ENCODE results near the gene IGIP.

The IGIP gene

GRCh38 chr5:140130949-140131733 lies 5.4 kb downstream of the IGIP start:
- Histone ChIP-seq H3K27ac (ENCODE audit: low read depth, low read length) (no peak overlapping the region), H3K56ac (ENCODE audit: low read length) (no peak overlapping the region), H2BK120ac (ENCODE audit: low read depth, low read length) (no peak overlapping the region), H3K23ac (ENCODE audit: low read length) (peak overlapping the region; percentile 74), H2AK5ac (ENCODE audit: low read length) (no peak overlapping the region), H2BK5ac (ENCODE audit: low read length) (no peak overlapping the region), H4K5ac (ENCODE audit: low read length) (no peak overlapping the region), H2BK15ac (replicated peaks; ENCODE audit: low read depth) (no peak overlapping the region), H3K4me1 (ENCODE audit: control insufficient read depth, low read depth, low read length) (peaks cover 6% of the 10 kb centered on the region), H3K27me3 (ENCODE audit: insufficient read depth, low read length, poor library complexity) (no peaks in the 10 kb centered on the region), H3K36me3 (ENCODE audit: control insufficient read depth, insufficient read depth, low read length) (no peaks in the 10 kb centered on the region), H4K8ac (ENCODE audit: low read depth, low read length) (no peak overlapping the region), H3K9ac (ENCODE audit: low read length) (no peak overlapping the region), H3K4ac (ENCODE audit: low read depth, low read length) (no peak overlapping the region), H3K79me1 (ENCODE audit: low read length) (no peaks in the 10 kb centered on the region), H3K4me3 (ENCODE audit: low read length) (no peak overlapping the region), H3K18ac (ENCODE audit: low read length) (no peak overlapping the region), H3K4me2 (ENCODE audit: low read length) (no peak overlapping the region), H3K79me2 (ENCODE audit: control insufficient read depth, insufficient read depth, low read length) (no peaks in the 10 kb centered on the region)
- WGBS (ENCODE audit: extremely low coverage, insufficient coverage, low lambda C conversion rate), result no CpG with 5 or more reads among the region's 5 CpGs
- DNase-seq, result no peak

- no peak for DNase-seq
- H2AK5ac ChIP-seq (ENCODE audit: low read length), result no peak overlapping the region
- no peaks in the 10 kb centered on the region for H3K27me3 ChIP-seq (ENCODE audit: insufficient read depth, low read length, poor library complexity)
- no peaks in the 10 kb centered on the region for H3K79me1 ChIP-seq (ENCODE audit: low read length)
- WGBS (ENCODE audit: extremely low coverage, insufficient coverage, low lambda C conversion rate), result no CpG with 5 or more reads among the region's 3 CpGs
- no peak overlapping the region for H4K8ac ChIP-seq (ENCODE audit: low read depth, low read length)
- no peak overlapping the region for H3K27ac ChIP-seq (ENCODE audit: low read depth, low read length)
- H3K9ac ChIP-seq (ENCODE audit: low read length), result no peak overlapping the region
- no peak overlapping the region for H3K4me2 ChIP-seq (ENCODE audit: low read length)
- H3K4ac ChIP-seq (ENCODE audit: low read depth, low read length), result no peak overlapping the region
- H3K56ac ChIP-seq (ENCODE audit: low read length), result no peak overlapping the region
- H2BK120ac ChIP-seq (ENCODE audit: low read depth, low read length), result no peak overlapping the region
- H3K18ac ChIP-seq (ENCODE audit: low read length), result no peak overlapping the region
- H3K23ac ChIP-seq (ENCODE audit: low read length), result no peak overlapping the region
- no peak overlapping the region for H4K5ac ChIP-seq (ENCODE audit: low read length)
- H3K4me3 ChIP-seq (ENCODE audit: low read length), result no peak overlapping the region
- H2BK15ac ChIP-seq (replicated peaks; ENCODE audit: low read depth), result no peak overlapping the region
- no peak overlapping the region for H2BK5ac ChIP-seq (ENCODE audit: low read length)
- H3K79me2 ChIP-seq (ENCODE audit: control insufficient read depth, insufficient read depth, low read length), result no peaks in the 10 kb centered on the region
- peaks cover 6% of the 10 kb centered on the region for H3K4me1 ChIP-seq (ENCODE audit: control insufficient read depth, low read depth, low read length)
- H3K36me3 ChIP-seq (ENCODE audit: control insufficient read depth, insufficient read depth, low read length), result no peaks in the 10 kb centered on the region
These were observed 6.3 kb downstream of the IGIP start for GRCh38 chr5:140131967-140132409.

GRCh38 chr5:140133514-140134167 lies 7.9 kb downstream of the IGIP start:
- peaks cover 6% of the 10 kb centered on the region for H3K4me1 ChIP-seq (ENCODE audit: control insufficient read depth, low read depth, low read length)
- no peak overlapping the region for H2BK120ac ChIP-seq (ENCODE audit: low read depth, low read length)
- WGBS (ENCODE audit: extremely low coverage, insufficient coverage, low lambda C conversion rate), result no CpG with 5 or more reads among the region's 4 CpGs
- no peak overlapping the region for H3K27ac ChIP-seq (ENCODE audit: low read depth, low read length)
- H2BK5ac ChIP-seq (ENCODE audit: low read length), result no peak overlapping the region
- H4K8ac ChIP-seq (ENCODE audit: low read depth, low read length), result no peak overlapping the region
- no peaks in the 10 kb centered on the region for H3K36me3 ChIP-seq (ENCODE audit: control insufficient read depth, insufficient read depth, low read length)
- DNase-seq, result no peak
- H3K4ac ChIP-seq (ENCODE audit: low read depth, low read length), result no peak overlapping the region
- no peaks in the 10 kb centered on the region for H3K27me3 ChIP-seq (ENCODE audit: insufficient read depth, low read length, poor library complexity)
- no peaks in the 10 kb centered on the region for H3K79me1 ChIP-seq (ENCODE audit: low read length)
- no peak overlapping the region for H3K23ac ChIP-seq (ENCODE audit: low read length)
- no peak overlapping the region for H4K5ac ChIP-seq (ENCODE audit: low read length)
- H3K56ac ChIP-seq (ENCODE audit: low read length), result no peak overlapping the region
- no peak overlapping the region for H2AK5ac ChIP-seq (ENCODE audit: low read length)
- H3K4me2 ChIP-seq (ENCODE audit: low read length), result no peak overlapping the region
- H3K9ac ChIP-seq (ENCODE audit: low read length), result no peak overlapping the region
- no peak overlapping the region for H2BK15ac ChIP-seq (replicated peaks; ENCODE audit: low read depth)
- H3K4me3 ChIP-seq (ENCODE audit: low read length), result no peak overlapping the region
- H3K79me2 ChIP-seq (ENCODE audit: control insufficient read depth, insufficient read depth, low read length), result no peaks in the 10 kb centered on the region
- no peak overlapping the region for H3K18ac ChIP-seq (ENCODE audit: low read length)

DNA sequence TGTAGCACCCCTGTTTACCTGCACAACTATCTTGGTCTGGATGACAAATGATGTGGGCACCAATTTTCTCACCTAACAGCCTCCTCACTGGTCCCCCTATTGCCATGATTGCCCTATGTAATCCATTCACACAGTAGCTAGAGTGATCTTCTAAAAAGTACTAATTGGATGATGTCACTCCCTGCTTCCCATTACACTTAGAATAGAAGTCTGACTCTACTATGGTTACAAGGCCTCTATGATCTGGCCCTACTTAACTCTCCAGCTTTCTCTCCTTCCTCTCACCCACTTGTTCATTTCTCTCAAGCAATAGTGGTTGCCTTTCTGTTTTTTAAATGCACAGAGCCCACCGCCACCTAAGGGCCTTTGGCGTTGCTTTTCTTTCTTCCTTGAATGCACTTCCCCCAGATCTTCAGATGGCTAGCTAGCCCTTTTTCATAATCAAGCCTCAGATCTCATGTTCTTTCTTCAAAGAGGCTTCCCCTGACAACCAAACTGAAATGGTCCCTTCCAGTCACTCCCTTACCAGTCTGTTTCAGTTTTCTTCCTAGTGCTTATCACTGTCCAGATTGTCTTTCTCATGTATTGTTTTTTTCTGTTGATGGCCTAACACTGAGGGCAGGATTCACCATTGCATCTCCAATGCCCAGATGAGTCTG lies 8.7 kb downstream of the IGIP start:
- H3K18ac ChIP-seq (ENCODE audit: low read length), result no peak overlapping the region
- WGBS (ENCODE audit: extremely low coverage, insufficient coverage, low lambda C conversion rate), result no CpG with 5 or more reads among the region's 2 CpGs
- H3K36me3 ChIP-seq (ENCODE audit: control insufficient read depth, insufficient read depth, low read length), result no peaks in the 10 kb centered on the region
- no peak overlapping the region for H2BK120ac ChIP-seq (ENCODE audit: low read depth, low read length)
- no peak overlapping the region for H2AK5ac ChIP-seq (ENCODE audit: low read length)
- no peak overlapping the region for H3K4me2 ChIP-seq (ENCODE audit: low read length)
- no peak overlapping the region for H3K4ac ChIP-seq (ENCODE audit: low read depth, low read length)
- H3K27ac ChIP-seq (ENCODE audit: low read depth, low read length), result no peak overlapping the region
- H3K27me3 ChIP-seq (ENCODE audit: insufficient read depth, low read length, poor library complexity), result no peaks in the 10 kb centered on the region
- H2BK15ac ChIP-seq (replicated peaks; ENCODE audit: low read depth), result no peak overlapping the region
- no peaks in the 10 kb centered on the region for H3K79me1 ChIP-seq (ENCODE audit: low read length)
- H3K23ac ChIP-seq (ENCODE audit: low read length), result no peak overlapping the region
- H4K8ac ChIP-seq (ENCODE audit: low read depth, low read length), result no peak overlapping the region
- peaks cover 6% of the 10 kb centered on the region for H3K4me1 ChIP-seq (ENCODE audit: control insufficient read depth, low read depth, low read length)
- DNase-seq, result no peak
- H4K5ac ChIP-seq (ENCODE audit: low read length), result no peak overlapping the region
- H3K79me2 ChIP-seq (ENCODE audit: control insufficient read depth, insufficient read depth, low read length), result no peaks in the 10 kb centered on the region
- H3K9ac ChIP-seq (ENCODE audit: low read length), result no peak overlapping the region
- H2BK5ac ChIP-seq (ENCODE audit: low read length), result no peak overlapping the region
- H3K4me3 ChIP-seq (ENCODE audit: low read length), result no peak overlapping the region
- no peak overlapping the region for H3K56ac ChIP-seq (ENCODE audit: low read length)

- Histone ChIP-seq H2BK120ac (ENCODE audit: low read depth, low read length) (no peak overlapping the region), H3K23ac (ENCODE audit: low read length) (no peak overlapping the region), H2BK5ac (ENCODE audit: low read length) (no peak overlapping the region), H3K36me3 (ENCODE audit: control insufficient read depth, insufficient read depth, low read length) (no peaks in the 10 kb centered on the region), H4K5ac (ENCODE audit: low read length) (no peak overlapping the region), H3K4me2 (ENCODE audit: low read length) (no peak overlapping the region), H3K27me3 (ENCODE audit: insufficient read depth, low read length, poor library complexity) (no peaks in the 10 kb centered on the region), H3K27ac (ENCODE audit: low read depth, low read length) (no peak overlapping the region), H3K18ac (ENCODE audit: low read length) (no peak overlapping the region), H3K79me2 (ENCODE audit: control insufficient read depth, insufficient read depth, low read length) (no peaks in the 10 kb centered on the region), H2AK5ac (ENCODE audit: low read length) (no peak overlapping the region), H2BK15ac (replicated peaks; ENCODE audit: low read depth) (no peak overlapping the region), H3K79me1 (ENCODE audit: low read length) (no peaks in the 10 kb centered on the region), H3K9ac (ENCODE audit: low read length) (no peak overlapping the region), H3K4me3 (ENCODE audit: low read length) (no peak overlapping the region), H4K8ac (ENCODE audit: low read depth, low read length) (no peak overlapping the region), H3K4me1 (ENCODE audit: control insufficient read depth, low read depth, low read length) (peaks cover 6% of the 10 kb centered on the region), H3K56ac (ENCODE audit: low read length) (no peak overlapping the region), H3K4ac (ENCODE audit: low read depth, low read length) (no peak overlapping the region)
- DNase-seq, result no peak
These were observed 9.4 kb downstream of the IGIP start for GRCh38 chr5:140135127-140135526.
